Right atrium auricular region (tissue), 2 donors: Measurements from ENCODE around the gene KPNA6. TPM values are rescaled to one million over a fixed set of nuclear protein-coding genes. Genes with fewer than 3 reads are reported as not detected.
"Not testable (repeated sequence)": the region's sequence is repeated elsewhere in the genome, so short reads cannot be mapped to it uniquely, and the experiment has no call there.

Source experiments
- DNase-seq: peaks from one replicate; pipeline ENCODE4 v3.0.0-alpha.2; 2019; ENCODE audit warnings: low spot score
- H3K27ac ChIP-seq, 2 donors: fragments of 200-600 bp; sonication (generic); 1 replicate in 1 of 2; 2 replicates in 1 of 2; pipeline ENCODE4 v1.5.1; 2016 to 2019
- H3K27me3 ChIP-seq, 2 donors: fragments of 200-600 bp; sonication (generic); one replicate each; pipeline versions ENCODE4 v1.5.1 to v1.6.0; 2017 to 2019
- H3K36me3 ChIP-seq: fragments of 200-600 bp; sonication (generic); one replicate; pipeline ENCODE4 v1.5.1; 2016
- H3K4me1 ChIP-seq, 2 donors: fragments of 200-600 bp; sonication (generic); one replicate each; pipeline versions ENCODE4 v1.5.1 to v1.6.0; 2017 to 2019
- H3K4me3 ChIP-seq, 2 donors: fragments of 200-600 bp; sonication (generic); 1 replicate in 1 of 2; 2 replicates in 1 of 2; pipeline ENCODE4 v1.5.1; 2017 to 2019; ENCODE audit warnings: mild to moderate bottlenecking in 1 of 2, moderate library complexity in 1 of 2
- H3K9me3 ChIP-seq, 2 donors: fragments of 200-600 bp; sonication (generic); one replicate each; pipeline ENCODE4 v1.5.1; 2019
- total RNA-seq, 2 donors: library from RNA; depleted of rRNA; stranded (reverse); fragments of >200 nt; gene quantifications; one replicate each; pipeline ENCODE4 v1.1.0, GENCODE V29; 2016
- TF ChIP-seq, protein P1 (sequence below), 2 donors: fragments of 200-600 bp; sonication (generic); IDR thresholded peaks; one replicate each; pipeline ENCODE4 v1.5.1; 2019; ENCODE audit warnings: antibody characterized with exemption in 2 of 2

Gene KPNA6
- 10 to 100 TPM; 47.3 to 54.6 TPM for total RNA-seq

DNA sequence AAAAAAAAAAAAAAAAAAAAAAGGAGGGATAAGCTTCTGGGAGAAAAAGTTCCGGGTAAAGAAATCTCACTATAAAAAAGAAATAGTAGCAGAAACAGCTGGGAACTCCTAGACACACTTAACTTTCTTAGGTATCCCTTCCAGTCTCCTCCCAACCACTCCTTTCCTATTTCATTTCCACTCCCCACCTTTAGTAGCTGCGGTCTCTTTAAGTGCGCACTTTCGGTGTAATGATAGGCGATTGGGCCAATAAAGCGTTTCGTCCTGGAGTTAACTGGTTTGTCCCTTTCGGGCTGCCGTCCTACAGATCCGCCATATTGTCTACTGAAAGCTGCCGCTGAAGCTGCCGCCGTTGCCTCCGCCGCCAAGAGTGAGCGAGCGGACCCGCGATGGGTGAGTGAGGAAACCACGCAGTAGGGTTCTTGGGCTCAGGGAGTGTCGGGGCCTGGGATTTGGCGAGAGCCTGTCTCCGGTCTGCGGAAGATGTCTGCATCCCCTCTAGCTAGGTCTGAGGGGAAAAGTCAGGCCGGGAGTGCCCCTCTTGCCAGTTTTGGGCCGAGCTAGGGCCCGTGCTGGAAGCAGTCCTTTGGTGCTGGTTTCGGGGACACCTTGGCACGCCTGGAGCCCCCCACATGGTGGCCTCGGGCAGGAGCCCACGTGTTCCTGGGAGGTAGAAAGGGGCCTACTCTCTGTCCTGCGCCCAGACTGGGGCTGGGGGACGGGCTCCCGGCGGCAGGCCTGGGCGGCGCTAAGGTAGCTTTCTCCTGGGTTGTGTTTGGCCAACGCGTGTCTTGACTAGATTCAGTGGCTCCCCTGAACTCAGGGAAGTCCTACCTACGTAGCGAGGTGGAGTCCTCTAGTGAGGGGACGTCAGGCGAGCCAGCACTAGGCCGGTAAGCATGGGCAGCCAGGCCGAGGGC lies at the start of gene KPNA6:
KPNA6 (plus strand) TSS at position 315 of the 920 bp plus-strand sequence; CDS start at position 390, 75 bp downstream.
- Histone ChIP-seq H3K27me3 (no peaks in the 10 kb centered on the region), H3K4me3 (peak within 1 kb of the TSS; percentile 89 to 100)
- TF ChIP-seq, protein P1, sequence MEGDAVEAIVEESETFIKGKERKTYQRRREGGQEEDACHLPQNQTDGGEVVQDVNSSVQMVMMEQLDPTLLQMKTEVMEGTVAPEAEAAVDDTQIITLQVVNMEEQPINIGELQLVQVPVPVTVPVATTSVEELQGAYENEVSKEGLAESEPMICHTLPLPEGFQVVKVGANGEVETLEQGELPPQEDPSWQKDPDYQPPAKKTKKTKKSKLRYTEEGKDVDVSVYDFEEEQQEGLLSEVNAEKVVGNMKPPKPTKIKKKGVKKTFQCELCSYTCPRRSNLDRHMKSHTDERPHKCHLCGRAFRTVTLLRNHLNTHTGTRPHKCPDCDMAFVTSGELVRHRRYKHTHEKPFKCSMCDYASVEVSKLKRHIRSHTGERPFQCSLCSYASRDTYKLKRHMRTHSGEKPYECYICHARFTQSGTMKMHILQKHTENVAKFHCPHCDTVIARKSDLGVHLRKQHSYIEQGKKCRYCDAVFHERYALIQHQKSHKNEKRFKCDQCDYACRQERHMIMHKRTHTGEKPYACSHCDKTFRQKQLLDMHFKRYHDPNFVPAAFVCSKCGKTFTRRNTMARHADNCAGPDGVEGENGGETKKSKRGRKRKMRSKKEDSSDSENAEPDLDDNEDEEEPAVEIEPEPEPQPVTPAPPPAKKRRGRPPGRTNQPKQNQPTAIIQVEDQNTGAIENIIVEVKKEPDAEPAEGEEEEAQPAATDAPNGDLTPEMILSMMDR (IDR thresholded peaks at IDR 0.05), result no peak

GRCh38 chr1:32060914-32061313 lies 46.9 kb upstream of the KPNA6 start:
- Histone ChIP-seq H3K4me1 (peaks cover 0 to 11% of the 10 kb centered on the region in 2 donors), H3K27ac (no peak overlapping the region), H3K9me3 (no peaks in the 10 kb centered on the region), H3K27me3 (no peaks in the 10 kb centered on the region), H3K36me3 (peaks cover 42% of the 10 kb centered on the region), H3K4me3 (no peak overlapping the region)
- DNase-seq, result no peak
- TF ChIP-seq, protein P1 (IDR thresholded peaks at IDR 0.05), result no peak

More for the DNA sequence above, at the start of gene KPNA6:
- peak within 1 kb of the TSS; percentile 84 to 89 for H3K27ac ChIP-seq
- peak; percentile 89 for DNase-seq
- H3K4me1 ChIP-seq, result peaks cover 0 to 44% of the 10 kb centered on the region in 2 donors
- H3K9me3 ChIP-seq, result no peaks in the 10 kb centered on the region
- no peaks in the 10 kb centered on the region for H3K36me3 ChIP-seq

GRCh38 chr1:32062867-32063230 lies 45.0 kb upstream of the KPNA6 start:
- no peak for DNase-seq
- Histone ChIP-seq H3K4me3 (no peak overlapping the region), H3K4me1 (peaks cover 0 to 30% of the 10 kb centered on the region in 2 donors), H3K27ac (peak overlapping the region; percentile 25 to 47), H3K27me3 (no peaks in the 10 kb centered on the region), H3K36me3 (peaks cover 36% of the 10 kb centered on the region), H3K9me3 (no peaks in the 10 kb centered on the region)
- TF ChIP-seq, protein P1 (IDR thresholded peaks at IDR 0.05), result no peak

- Histone ChIP-seq H3K9me3 (no peaks in the 10 kb centered on the region), H3K27ac (peak overlapping the region; percentile 25 to 47)
Measured at GRCh38 chr1:32063261-32063681, 44.6 kb upstream of the KPNA6 start.

DNA sequence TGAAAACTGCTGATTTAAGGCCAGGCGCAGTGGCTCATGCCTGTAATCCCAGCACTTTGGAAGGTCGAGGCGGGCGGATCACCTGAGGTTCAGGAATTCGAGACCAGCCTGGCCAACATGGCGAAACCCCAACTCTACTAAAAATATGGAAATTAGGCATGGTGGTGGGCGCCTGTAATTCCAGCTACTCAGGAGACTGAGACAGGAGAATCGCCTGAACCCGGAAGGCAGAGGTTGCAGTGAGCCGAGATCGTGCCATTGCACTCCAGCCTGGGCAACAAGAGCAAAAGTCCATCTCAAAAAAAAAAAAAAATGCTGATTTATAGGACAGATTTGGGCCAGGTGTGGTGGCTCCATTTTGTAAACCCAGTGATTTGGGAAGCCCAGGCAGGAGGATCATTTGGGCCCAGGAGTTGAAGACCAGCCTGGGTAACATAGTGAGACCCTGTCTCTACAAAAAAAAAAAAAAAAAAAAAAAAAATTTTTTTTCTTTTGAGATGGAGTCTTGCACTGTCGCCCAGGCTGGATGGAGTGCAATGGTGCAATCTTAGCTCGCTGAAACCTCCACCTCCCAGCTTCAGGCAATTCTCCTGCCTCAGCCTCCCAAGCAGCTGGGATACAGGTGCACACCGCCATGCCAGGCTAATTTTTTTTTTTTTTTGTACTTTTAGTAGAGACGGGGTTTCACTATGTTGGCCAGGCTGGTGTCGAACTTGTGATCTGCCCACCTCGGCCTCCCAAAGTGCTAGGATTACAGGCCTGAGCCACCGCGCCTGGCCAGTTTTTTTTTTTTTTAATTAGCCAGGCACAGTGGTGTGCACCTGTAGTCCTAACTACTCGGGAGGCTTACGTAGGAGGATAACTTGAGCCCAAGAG lies 42.0 kb upstream of the KPNA6 start:
- peaks cover 0 to 30% of the 10 kb centered on the region in 2 donors for H3K4me1 ChIP-seq
- peak overlapping the region in 1 of 2 donors; percentile 35 for H3K27ac ChIP-seq
- H3K4me3 ChIP-seq, DNase-seq, H3K27me3 ChIP-seq, H3K9me3 ChIP-seq, H3K36me3 ChIP-seq: not testable (repeated sequence)

More at GRCh38 chr1:32063261-32063681, 44.6 kb upstream of the KPNA6 start:
- Histone ChIP-seq H3K4me1 (peaks cover 0 to 30% of the 10 kb centered on the region in 2 donors), H3K36me3 (peaks cover 32% of the 10 kb centered on the region), H3K27me3 (no peaks in the 10 kb centered on the region), H3K4me3 (no peak overlapping the region)
- TF ChIP-seq, protein P1 (IDR thresholded peaks at IDR 0.05), result peak; percentile 26 to 70
- no peak for DNase-seq
